ENCODE results near the gene STX18. TPM values are rescaled to one million over a fixed set of nuclear protein-coding genes. Genes with fewer than 3 reads are reported as not detected.

The STX18 gene
- total and polyA plus RNA-seq, 10 of the 15 experiments (the other 5 are each of a cell fraction or from before 2014, with no cell fraction given): 8.2 to 46.6 (median 31.1) TPM

DNA sequence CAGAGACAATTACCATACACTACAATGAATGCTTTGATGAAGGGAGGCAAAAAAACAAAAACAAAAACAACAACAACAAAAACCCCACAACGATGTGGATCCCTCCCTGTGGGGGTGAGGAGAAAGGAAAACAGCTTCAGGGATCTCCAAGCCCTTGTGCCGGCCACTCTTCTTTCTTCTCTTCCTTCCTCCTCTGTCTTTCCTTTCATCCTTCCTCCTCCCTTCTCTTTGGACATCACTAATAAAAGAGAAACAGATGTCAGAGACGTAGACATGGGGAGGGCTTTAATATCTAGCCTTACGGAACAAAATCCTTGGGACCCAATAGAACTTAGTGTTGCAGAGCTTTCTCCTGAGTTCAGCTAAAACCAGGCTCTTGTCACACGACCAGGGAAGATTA lies 18.8 kb upstream of the STX18 start:
- RAD21 ChIA-PET (ENCODE audit: unreplicated experiment): no interaction called here
- DNase-seq (ENCODE audit: low read depth, low spot score): no peak
- no peak overlapping the region for H2AFZ ChIP-seq (ENCODE audit: control insufficient read depth, low read depth, low read length)
- WGBS (ENCODE audit: insufficient coverage, insufficient replicate concordance, low lambda C conversion rate, missing lambda C conversion rate): 75% methylated on average over 5 of the region's 5 CpGs
- no peak overlapping the region for H3K4me2 ChIP-seq (ENCODE audit: control insufficient read depth, insufficient read depth)
- no peak for ATAC-seq
- SMC1A ChIA-PET (ENCODE audit: uncharacterized antibody, unreplicated experiment): no interaction called here
- H3K4me3 ChIP-seq: no peak overlapping the region
- peaks cover 0 to 9% of the 10 kb centered on the region in 2 experiments; a peak in 2 of 4 replicates for H3K36me3 ChIP-seq (ENCODE audit: control insufficient read depth in 2 of 2, insufficient read depth in 2 of 2, low read length in 1 of 2)
- H3K9me3 ChIP-seq (replicated peaks; ENCODE audit: control insufficient read depth, insufficient read depth, low read length): no peaks in the 10 kb centered on the region
- intact Hi-C loops (cut with micrococcal nuclease; ENCODE audit: unreplicated experiment): no loop called here
- CTCF ChIA-PET: no interaction called here
- in situ Hi-C loops (cut with MboI): no loop called here
- no peak overlapping the region for H3K27ac ChIP-seq (ENCODE audit: control insufficient read depth, insufficient read depth)
- no peak for TF ChIP-seq EP300 (IDR thresholded peaks at IDR 0.05; ENCODE audit: borderline replicate concordance in 1 of 2, control insufficient read depth in 1 of 2, low read depth in 2 of 2, low read length in 2 of 2)
- no peaks in the 10 kb centered on the region for H4K20me1 ChIP-seq (ENCODE audit: control insufficient read depth, insufficient read depth)
- no TSS peak for BruUV-seq (replicated peaks)
- no peaks in the 10 kb centered on the region for H3K27me3 ChIP-seq (replicated peaks in 1 of 2; ENCODE audit: control insufficient read depth in 2 of 2, insufficient read depth in 2 of 2, low read length in 1 of 2)
- H3K79me2 ChIP-seq (ENCODE audit: control insufficient read depth, insufficient read depth, low read length): no peaks in the 10 kb centered on the region
- no peaks in the 10 kb centered on the region for H3K4me1 ChIP-seq (ENCODE audit: control insufficient read depth, insufficient read depth, low read length)
- H3K9ac ChIP-seq (ENCODE audit: control insufficient read depth, insufficient read depth, low read length): no peak overlapping the region
- FAIRE-seq: no peak
- POLR2A ChIA-PET: no interaction called here

DNA sequence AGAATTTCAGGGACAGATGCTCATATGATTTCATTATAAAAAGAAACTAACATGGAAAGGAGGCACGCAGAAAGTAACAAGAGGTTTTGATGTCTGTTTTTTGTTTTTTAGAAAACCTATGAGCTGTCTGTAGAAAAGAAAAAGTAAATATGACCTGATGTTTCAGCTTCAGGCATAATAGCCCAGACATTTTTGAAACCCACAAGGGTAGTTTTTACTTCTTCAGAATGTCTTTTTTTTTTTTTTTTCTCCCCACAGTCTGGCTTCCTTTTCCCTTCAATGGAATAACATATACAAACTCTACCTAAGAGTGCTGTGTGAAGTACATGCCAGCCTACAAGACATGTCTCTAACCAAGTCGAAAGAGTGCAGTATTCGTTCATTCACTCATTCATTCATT lies 18.3 kb upstream of the STX18 start:
- no peak overlapping the region for H3K4me3 ChIP-seq
- peaks cover 0 to 8% of the 10 kb centered on the region in 2 experiments; a peak in 2 of 4 replicates for H3K36me3 ChIP-seq (ENCODE audit: control insufficient read depth in 2 of 2, insufficient read depth in 2 of 2, low read length in 1 of 2)
- no peaks in the 10 kb centered on the region for H3K79me2 ChIP-seq (ENCODE audit: control insufficient read depth, insufficient read depth, low read length)
- no peak for DNase-seq (ENCODE audit: low read depth, low spot score)
- CTCF ChIA-PET: no interaction called here
- RAD21 ChIA-PET (ENCODE audit: unreplicated experiment): no interaction called here
- WGBS (ENCODE audit: insufficient coverage, insufficient replicate concordance, low lambda C conversion rate, missing lambda C conversion rate): 94% methylated on average over 3 of the region's 3 CpGs
- intact Hi-C loops (cut with micrococcal nuclease; ENCODE audit: unreplicated experiment): no loop called here
- SMC1A ChIA-PET (ENCODE audit: uncharacterized antibody, unreplicated experiment): no interaction called here
- POLR2A ChIA-PET: no interaction called here
- no peaks in the 10 kb centered on the region for H3K9me3 ChIP-seq (replicated peaks; ENCODE audit: control insufficient read depth, insufficient read depth, low read length)
- no peak overlapping the region for H3K4me2 ChIP-seq (ENCODE audit: control insufficient read depth, insufficient read depth)
- in situ Hi-C loops (cut with MboI): no loop called here
- no peak overlapping the region for H2AFZ ChIP-seq (ENCODE audit: control insufficient read depth, low read depth, low read length)
- FAIRE-seq: no peak
- H3K4me1 ChIP-seq (ENCODE audit: control insufficient read depth, insufficient read depth, low read length): no peaks in the 10 kb centered on the region
- no peak for ATAC-seq
- H3K27me3 ChIP-seq (replicated peaks in 1 of 2; ENCODE audit: control insufficient read depth in 2 of 2, insufficient read depth in 2 of 2, low read length in 1 of 2): no peaks in the 10 kb centered on the region
- H3K9ac ChIP-seq (ENCODE audit: control insufficient read depth, insufficient read depth, low read length): no peak overlapping the region
- no peak overlapping the region for H3K27ac ChIP-seq (ENCODE audit: control insufficient read depth, insufficient read depth)
- no TSS peak for BruUV-seq (replicated peaks)
- H4K20me1 ChIP-seq (ENCODE audit: control insufficient read depth, insufficient read depth): no peaks in the 10 kb centered on the region
- TF ChIP-seq CREB1 (IDR thresholded peaks at IDR 0.05; ENCODE audit: low read depth): no peak
- TF ChIP-seq NFYB (IDR thresholded peaks at IDR 0.05; ENCODE audit: insufficient read depth, low read depth, low read length): no peak
- TF ChIP-seq BHLHE40 (IDR thresholded peaks at IDR 0.05; ENCODE audit: borderline replicate concordance in 1 of 2, low read depth in 2 of 2, low read length in 1 of 2): no peak
- TF ChIP-seq SP1 (IDR thresholded peaks at IDR 0.05; ENCODE audit: low read depth, low read length): no peak
- no peak for TF ChIP-seq CEBPB (IDR thresholded peaks at IDR 0.05; ENCODE audit: borderline replicate concordance in 1 of 2, low read depth in 2 of 2, low read length in 2 of 2)
- TF ChIP-seq HDAC2 (IDR thresholded peaks at IDR 0.05): no peak
- TF ChIP-seq ZSCAN29 (IDR thresholded peaks at IDR 0.05): no peak
- TF ChIP-seq, protein P1, sequence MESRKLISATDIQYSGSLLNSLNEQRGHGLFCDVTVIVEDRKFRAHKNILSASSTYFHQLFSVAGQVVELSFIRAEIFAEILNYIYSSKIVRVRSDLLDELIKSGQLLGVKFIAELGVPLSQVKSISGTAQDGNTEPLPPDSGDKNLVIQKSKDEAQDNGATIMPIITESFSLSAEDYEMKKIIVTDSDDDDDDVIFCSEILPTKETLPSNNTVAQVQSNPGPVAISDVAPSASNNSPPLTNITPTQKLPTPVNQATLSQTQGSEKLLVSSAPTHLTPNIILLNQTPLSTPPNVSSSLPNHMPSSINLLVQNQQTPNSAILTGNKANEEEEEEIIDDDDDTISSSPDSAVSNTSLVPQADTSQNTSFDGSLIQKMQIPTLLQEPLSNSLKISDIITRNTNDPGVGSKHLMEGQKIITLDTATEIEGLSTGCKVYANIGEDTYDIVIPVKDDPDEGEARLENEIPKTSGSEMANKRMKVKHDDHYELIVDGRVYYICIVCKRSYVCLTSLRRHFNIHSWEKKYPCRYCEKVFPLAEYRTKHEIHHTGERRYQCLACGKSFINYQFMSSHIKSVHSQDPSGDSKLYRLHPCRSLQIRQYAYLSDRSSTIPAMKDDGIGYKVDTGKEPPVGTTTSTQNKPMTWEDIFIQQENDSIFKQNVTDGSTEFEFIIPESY (IDR thresholded peaks at IDR 0.05): no peak
- no peak for TF ChIP-seq POU2F2 (IDR thresholded peaks at IDR 0.05; ENCODE audit: borderline replicate concordance, low read depth, low read length)
- TF ChIP-seq, protein P2, sequence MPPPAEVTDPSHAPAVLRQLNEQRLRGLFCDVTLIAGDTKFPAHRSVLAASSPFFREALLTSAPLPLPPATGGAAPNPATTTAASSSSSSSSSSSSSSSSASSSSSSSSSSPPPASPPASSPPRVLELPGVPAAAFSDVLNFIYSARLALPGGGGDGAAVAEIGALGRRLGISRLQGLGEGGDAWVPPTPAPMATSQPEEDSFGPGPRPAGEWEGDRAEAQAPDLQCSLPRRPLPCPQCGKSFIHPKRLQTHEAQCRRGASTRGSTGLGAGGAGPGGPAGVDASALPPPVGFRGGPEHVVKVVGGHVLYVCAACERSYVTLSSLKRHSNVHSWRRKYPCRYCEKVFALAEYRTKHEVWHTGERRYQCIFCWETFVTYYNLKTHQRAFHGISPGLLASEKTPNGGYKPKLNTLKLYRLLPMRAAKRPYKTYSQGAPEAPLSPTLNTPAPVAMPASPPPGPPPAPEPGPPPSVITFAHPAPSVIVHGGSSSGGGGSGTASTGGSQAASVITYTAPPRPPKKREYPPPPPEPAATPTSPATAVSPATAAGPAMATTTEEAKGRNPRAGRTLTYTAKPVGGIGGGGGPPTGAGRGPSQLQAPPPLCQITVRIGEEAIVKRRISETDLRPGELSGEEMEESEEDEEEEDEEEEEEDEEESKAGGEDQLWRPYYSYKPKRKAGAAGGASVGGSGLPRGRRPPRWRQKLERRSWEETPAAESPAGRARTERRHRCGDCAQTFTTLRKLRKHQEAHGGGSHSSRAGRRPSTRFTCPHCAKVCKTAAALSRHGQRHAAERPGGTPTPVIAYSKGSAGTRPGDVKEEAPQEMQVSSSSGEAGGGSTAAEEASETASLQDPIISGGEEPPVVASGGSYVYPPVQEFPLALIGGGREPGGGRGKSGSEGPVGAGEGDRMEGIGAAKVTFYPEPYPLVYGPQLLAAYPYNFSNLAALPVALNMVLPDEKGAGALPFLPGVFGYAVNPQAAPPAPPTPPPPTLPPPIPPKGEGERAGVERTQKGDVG (CRISPR knock-in tag; IDR thresholded peaks at IDR 0.05): no peak
- no peak for TF ChIP-seq EGR1 (IDR thresholded peaks at IDR 0.05; ENCODE audit: borderline replicate concordance in 1 of 2, low read depth in 2 of 2, low read length in 2 of 2)
- TF ChIP-seq NFXL1 (IDR thresholded peaks at IDR 0.05; ENCODE audit: borderline replicate concordance): no peak
